GM11168 (cell line): ENCODE results near the gene RTBDN.

Experiments
- in situ Hi-C: fragments of 300-500 bp; cut with MboI; formaldehyde crosslinking; loops from one replicate; pipeline ENCODE4 v1.12.0; 2022; ENCODE audit warnings: low sequenced_read_pairs; ENCODE audit not compliant: unreplicated experiment

The RTBDN gene

GRCh38 chr19:12834566-12834943, at the start of gene RTBDN:
TSS of gene RTBDN (minus strand) at chr19:12834579. CDS start at chr19:12829979, 4,600 bp downstream.
- in situ Hi-C loops, result no loop called here

DNA sequence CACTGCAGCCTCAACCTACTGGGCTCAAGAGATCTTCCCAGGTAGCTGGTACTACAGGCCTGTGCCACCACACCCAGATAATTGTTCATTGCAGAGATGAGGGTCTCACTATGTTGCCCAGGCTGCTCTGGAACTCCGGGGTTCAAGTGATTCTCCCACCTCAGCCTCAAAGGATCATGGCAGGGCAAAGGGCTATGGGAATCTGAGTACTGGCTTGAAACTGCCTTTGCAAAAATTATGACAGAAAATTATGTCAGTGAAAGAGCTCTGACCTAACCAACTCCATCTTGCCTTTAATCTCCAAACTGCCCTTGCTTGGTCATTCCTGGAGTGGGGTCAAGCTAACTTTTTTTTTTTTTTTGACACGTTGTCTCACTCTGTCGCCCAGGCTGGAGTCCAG, 48.2 kb upstream of the RTBDN start:
- in situ Hi-C loops, result no loop called here

DNA sequence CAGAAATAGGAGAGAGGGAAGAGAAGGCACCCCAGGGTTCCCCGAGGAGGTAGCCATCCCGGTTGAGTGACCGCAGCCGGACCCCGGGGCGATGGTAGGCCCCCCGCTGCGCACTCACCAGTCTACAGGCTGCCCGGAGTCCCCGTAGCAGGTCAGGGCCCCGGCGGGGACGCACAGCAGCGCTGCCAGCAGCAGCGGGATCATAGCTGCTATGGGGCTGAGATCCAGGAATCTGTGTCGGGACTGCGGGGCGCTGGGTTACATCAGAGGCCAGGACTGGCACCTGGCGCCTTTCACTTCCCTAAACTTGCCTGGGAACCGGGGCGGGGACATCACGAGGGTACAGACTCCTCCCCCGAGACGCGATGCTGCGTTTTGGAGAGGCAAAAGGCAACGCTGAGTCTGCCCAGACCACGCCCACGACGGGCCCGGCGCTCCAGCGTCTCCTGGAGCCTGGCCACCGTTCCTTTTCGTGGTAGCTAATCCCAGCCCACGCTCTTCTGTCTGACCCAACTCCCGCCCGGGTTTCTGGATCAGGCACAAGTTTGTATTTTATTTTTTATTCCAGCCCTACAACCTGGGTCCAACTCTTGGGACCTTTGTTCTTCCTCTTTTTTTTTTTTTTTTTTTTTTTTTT, 46.9 kb upstream of the RTBDN start, which contains the start of gene DNASE2:
DNASE2 (minus strand) TSS at position 278 of the 637 bp plus-strand sequence; CDS start at position 204, 74 bp downstream.
- in situ Hi-C loops, result no loop called here

DNA sequence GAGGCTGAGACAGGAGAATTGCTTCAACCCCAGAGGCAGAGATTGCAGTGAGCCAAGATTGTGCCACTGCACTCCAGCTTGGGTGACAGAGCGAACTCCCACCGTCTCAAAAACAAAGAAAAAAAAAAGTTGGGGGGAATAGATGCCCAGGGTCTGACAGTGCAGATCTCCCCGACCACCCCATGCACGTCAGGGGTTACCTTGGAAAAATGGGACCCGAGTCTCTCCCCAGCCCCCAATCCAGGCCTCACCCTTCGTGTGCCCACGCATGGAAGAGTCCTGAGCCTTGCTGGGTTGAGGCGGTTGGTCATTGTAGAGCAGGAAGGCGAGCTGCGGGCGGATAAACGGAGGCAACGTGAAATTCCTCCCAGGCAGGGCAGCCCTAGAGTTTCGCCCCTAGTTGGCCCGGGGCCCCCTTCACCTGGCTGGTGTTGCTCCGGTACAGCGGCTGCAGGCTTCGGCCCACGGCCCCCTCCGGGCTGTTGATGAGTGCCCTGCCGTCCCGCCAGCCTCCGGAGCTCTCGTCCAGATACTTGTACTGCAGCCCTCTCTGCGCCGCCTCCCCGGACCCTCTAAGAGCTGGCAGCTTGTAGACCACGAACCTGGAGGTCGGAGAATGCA, 46.3 kb upstream of the RTBDN start:
- in situ Hi-C loops, result no loop called here

GRCh38 chr19:12875086-12875485, 40.7 kb upstream of the RTBDN start:
- in situ Hi-C loops, result no loop called here

DNA sequence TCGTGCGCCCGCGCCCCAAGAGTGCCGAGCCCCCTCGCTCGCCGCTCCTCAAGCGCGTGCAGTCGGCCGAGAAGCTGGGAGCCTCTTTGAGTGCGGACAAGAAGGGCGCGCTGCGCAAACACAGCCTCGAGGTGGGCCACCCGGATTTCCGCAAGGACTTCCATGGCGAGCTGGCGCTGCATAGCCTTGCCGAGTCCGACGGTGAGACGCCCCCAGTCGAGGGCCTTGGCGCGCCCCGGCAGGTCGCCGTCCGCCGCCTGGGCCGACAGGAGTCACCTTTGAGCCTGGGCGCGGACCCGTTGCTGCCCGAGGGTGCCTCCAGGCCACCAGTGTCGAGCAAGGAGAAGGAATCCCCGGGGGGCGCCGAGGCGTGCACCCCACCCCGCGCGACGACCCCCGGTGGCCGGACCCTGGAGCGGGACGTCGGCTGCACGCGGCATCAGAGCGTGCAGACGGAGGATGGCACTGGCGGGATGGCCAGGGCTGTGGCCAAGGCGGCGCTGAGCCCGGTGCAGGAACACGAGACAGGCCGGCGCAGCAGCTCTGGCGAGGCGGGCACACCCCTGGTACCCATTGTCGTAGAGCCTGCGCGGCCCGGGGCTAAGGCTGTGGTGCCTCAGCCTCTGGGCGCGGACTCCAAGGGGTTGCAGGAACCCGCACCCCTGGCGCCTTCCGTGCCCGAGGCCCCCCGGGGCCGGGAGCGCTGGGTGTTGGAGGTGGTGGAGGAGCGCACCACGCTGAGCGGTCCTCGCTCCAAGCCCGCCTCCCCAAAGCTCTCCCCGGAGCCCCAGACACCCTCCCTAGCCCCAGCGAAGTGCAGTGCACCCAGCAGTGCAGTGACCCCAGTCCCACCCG, 39.7 kb upstream of the RTBDN start:
- in situ Hi-C loops, result no loop called here

DNA sequence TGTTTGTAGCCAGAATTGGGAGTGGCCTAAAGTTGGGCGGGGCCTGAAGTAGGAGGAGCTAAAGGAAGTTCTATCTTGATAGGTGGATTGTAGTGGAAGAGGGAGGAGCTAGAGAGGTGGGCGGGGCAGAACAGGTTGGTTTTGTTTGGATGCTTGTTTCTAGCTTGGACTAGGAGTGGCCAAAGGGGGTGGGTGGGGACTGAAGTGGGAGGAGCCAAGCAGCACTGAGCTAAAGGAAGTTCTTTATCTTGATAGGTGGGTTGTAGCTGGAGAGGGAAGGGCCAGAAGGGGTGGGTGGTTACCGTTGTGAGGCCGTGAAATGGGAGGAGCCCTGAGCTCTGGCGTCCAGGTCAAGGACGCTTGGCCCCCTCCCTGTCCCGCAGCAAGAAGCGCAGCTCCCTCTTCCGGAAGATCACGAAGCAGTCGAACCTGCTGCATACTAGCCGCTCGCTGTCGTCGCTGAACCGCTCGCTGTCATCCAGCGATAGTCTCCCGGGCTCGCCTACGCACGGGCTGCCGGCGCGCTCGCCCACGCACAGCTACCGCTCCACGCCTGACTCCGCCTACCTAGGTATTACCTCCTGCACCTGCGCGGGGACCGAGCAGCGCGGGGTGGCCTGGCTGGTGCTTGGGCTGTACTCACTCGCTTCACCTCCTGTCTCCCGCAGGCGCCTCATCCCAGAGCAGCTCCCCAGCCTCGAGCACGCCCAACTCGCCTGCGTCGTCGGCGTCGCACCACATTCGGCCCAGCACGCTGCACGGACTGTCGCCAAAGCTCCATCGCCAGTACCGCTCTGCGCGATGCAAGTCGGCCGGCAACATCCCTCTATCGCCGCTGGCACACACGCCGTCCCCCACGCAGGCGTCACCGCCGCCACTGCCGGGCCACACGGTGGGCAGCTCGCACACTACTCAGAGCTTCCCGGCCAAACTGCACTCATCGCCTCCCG, 38.8 kb upstream of the RTBDN start:
- in situ Hi-C loops, result no loop called here

- in situ Hi-C loops, result no loop called here
Observed at GRCh38 chr19:12872255-12872654, 37.9 kb upstream of the RTBDN start.

DNA sequence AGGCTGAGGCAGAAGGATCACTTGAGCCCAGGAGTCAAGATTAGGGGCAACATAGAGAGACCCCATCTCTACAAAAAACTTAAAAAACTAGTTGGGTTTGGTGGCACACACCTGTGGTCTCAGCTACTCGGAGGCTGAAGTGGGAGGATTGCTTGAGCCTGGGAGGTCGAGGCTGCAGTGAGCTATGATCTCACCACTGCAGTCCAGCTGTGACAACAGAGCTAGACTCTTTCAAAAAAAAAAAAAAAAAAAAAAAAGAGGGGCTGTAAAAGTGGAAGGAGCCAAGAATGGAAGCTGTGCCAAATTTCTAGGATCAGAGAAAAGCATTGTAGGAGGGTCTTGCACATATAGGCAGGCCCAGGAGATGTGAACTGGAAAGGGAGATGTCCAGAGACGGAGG, 37.3 kb upstream of the RTBDN start:
- in situ Hi-C loops, result no loop called here

- in situ Hi-C loops, result no loop called here
Observed at GRCh38 chr19:12868540-12869112, 34.2 kb upstream of the RTBDN start.

DNA sequence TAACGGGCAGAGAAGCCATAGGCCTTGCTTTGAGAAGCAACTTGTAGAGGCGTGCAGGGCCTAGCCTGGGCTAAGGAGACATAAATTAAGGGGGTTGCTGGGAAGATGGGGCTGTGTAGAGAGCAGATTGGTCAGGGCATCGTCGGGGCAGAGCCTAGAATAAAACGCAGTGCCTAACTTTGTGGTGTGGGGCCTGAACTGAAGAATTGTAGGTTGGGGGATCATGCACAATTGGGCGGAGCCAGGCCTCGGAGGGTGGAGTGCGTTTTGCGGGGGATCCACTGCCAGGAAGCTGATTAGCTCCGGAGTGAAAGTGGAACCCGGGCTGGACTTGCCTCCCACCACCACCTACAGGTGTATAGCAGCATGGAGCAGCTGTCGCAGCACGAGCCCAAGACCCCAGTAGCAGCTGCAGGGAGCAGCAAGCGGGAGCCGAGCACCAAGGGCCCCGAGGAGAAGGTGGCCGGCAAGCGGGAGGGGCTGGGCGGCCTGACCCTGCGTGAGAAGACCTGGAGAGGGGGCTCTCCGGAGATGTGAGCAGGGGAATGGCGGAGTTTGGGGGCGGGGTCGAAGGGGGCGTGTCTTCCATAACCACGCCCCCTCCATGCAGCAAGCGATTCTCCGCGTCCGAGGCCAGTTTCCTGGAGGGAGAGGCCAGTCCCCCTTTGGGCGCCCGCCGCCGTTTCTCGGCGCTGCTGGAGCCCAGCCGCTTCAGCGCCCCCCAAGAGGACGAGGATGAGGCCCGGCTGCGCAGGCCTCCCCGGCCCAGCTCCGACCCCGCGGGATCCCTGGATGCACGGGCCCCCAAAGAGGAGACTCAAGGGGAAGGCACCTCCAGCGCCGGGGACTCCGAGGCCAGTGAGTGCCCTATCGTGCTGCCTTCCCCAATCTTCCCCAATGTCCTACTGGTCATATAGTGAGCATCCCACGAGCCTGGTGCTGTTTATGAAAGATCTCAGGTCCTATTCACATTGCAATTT, 33.0 kb upstream of the RTBDN start:
- in situ Hi-C loops, result no loop called here

- in situ Hi-C loops, result no loop called here
Observed at GRCh38 chr19:12866416-12867119, 32.2 kb upstream of the RTBDN start.

- in situ Hi-C loops, result no loop called here
Observed at GRCh38 chr19:12865746-12866415, 31.5 kb upstream of the RTBDN start.

- in situ Hi-C loops, result no loop called here
Observed at GRCh38 chr19:12864721-12865715, 30.6 kb upstream of the RTBDN start.

- in situ Hi-C loops, result no loop called here
Observed at GRCh38 chr19:12864143-12864542, 29.8 kb upstream of the RTBDN start.

GRCh38 chr19:12859546-12859945, 25.2 kb upstream of the RTBDN start:
- in situ Hi-C loops, result no loop called here
